Measurements from ENCODE around the gene ADCY2.

The ADCY2 gene

GRCh38 chr5:7606840-7607465 is 211.0 kb downstream of the ADCY2 start:
- no peak for DNase-seq (ENCODE audit: low read depth)

- DNase-seq (ENCODE audit: low read depth) = no peak
These were observed 212.8 kb downstream of the ADCY2 start for GRCh38 chr5:7608772-7609171.

GRCh38 chr5:7609726-7610125 is 213.8 kb downstream of the ADCY2 start:
- no peak for DNase-seq (ENCODE audit: low read depth)

- no peak for DNase-seq (ENCODE audit: low read depth)
These were observed 214.7 kb downstream of the ADCY2 start for GRCh38 chr5:7610531-7611177.

- DNase-seq (ENCODE audit: low read depth) = no peak
These were observed 215.6 kb downstream of the ADCY2 start for GRCh38 chr5:7611518-7611917.

GRCh38 chr5:7615566-7616061 is 219.7 kb downstream of the ADCY2 start:
- no peak for DNase-seq (ENCODE audit: low read depth)

- DNase-seq (ENCODE audit: low read depth) = no peak
These were observed 221.0 kb downstream of the ADCY2 start for GRCh38 chr5:7616897-7617296.

- no peak for DNase-seq (ENCODE audit: low read depth)
These were observed 226.6 kb downstream of the ADCY2 start for GRCh38 chr5:7622498-7622897.

- no peak for DNase-seq (ENCODE audit: low read depth)
These were observed 229.8 kb downstream of the ADCY2 start for GRCh38 chr5:7625740-7626139.

- no peak for DNase-seq (ENCODE audit: low read depth)
These were observed 232.3 kb downstream of the ADCY2 start for GRCh38 chr5:7628248-7628647.

- DNase-seq (ENCODE audit: low read depth) = no peak
These were observed 232.9 kb downstream of the ADCY2 start for GRCh38 chr5:7628820-7629219.

- no peak for DNase-seq (ENCODE audit: low read depth)
These were observed 233.6 kb downstream of the ADCY2 start for GRCh38 chr5:7629561-7629960.

GRCh38 chr5:7634837-7635236 is 238.9 kb downstream of the ADCY2 start:
- no peak for DNase-seq (ENCODE audit: low read depth)

- no peak for DNase-seq (ENCODE audit: low read depth)
These were observed 242.5 kb downstream of the ADCY2 start for GRCh38 chr5:7638456-7638855.

GRCh38 chr5:7642029-7642428 is 246.1 kb downstream of the ADCY2 start:
- DNase-seq (ENCODE audit: low read depth) = no peak

- no peak for DNase-seq (ENCODE audit: low read depth)
These were observed 248.8 kb downstream of the ADCY2 start for GRCh38 chr5:7644723-7645122.

- DNase-seq (ENCODE audit: low read depth) = no peak
These were observed 254.8 kb downstream of the ADCY2 start for GRCh38 chr5:7650755-7651154.

GRCh38 chr5:7653046-7653445 is 257.1 kb downstream of the ADCY2 start:
- DNase-seq (ENCODE audit: low read depth) = no peak

- DNase-seq (ENCODE audit: low read depth) = no peak
These were observed 261.2 kb downstream of the ADCY2 start for GRCh38 chr5:7657153-7657552.

GRCh38 chr5:7659420-7659819 is 263.5 kb downstream of the ADCY2 start:
- no peak for DNase-seq (ENCODE audit: low read depth)

GRCh38 chr5:7662289-7662688 is 266.4 kb downstream of the ADCY2 start:
- DNase-seq (ENCODE audit: low read depth) = no peak

- no peak for DNase-seq (ENCODE audit: low read depth)
These were observed 267.9 kb downstream of the ADCY2 start for GRCh38 chr5:7663808-7664207.

GRCh38 chr5:7664208-7664607 is 268.3 kb downstream of the ADCY2 start:
- no peak for DNase-seq (ENCODE audit: low read depth)

- no peak for DNase-seq (ENCODE audit: low read depth)
These were observed 271.4 kb downstream of the ADCY2 start for GRCh38 chr5:7667216-7667767.
